Measurements from ENCODE around the gene GALNT13. TPM values are rescaled to one million over a fixed set of nuclear protein-coding genes. Genes with fewer than 3 reads are reported as not detected.

The GALNT13 gene
- total RNA-seq, 2 experiments from 2014 or later, result not detected

DNA sequence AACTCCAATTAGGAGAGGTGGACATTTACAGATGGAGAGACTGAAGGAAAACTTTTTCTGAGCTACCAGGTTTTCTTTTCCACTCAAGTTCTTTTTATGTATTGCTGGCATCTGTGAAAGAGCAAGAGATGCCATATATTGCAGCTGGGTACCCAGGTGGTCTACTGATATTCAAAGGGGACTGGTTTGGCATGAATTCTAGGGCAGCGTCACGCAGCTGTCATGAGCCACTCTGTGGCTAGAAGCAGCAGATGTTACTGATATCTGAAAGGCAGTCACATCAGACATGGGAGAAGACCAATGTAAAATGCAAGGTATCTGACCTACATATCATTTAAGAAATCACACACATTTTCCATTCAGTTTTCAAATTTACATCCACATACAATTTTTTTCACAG, 408.8 kb downstream of the GALNT13 start:
- ATAC-seq (ENCODE audit: poor library complexity) (no peak), DNase-seq (no peak)
- CTCF ChIA-PET, result no interaction called here
- peaks cover 0 to 2% of the 10 kb centered on the region in 2 experiments for H3K9me3 ChIP-seq (ENCODE audit: control insufficient read depth in 1 of 2, insufficient read depth in 1 of 2, low read length in 2 of 2)
- H3K36me3 Mint-ChIP-seq (ENCODE audit: low read depth), result no peaks in the 10 kb centered on the region
- TF ChIP-seq, protein P1, sequence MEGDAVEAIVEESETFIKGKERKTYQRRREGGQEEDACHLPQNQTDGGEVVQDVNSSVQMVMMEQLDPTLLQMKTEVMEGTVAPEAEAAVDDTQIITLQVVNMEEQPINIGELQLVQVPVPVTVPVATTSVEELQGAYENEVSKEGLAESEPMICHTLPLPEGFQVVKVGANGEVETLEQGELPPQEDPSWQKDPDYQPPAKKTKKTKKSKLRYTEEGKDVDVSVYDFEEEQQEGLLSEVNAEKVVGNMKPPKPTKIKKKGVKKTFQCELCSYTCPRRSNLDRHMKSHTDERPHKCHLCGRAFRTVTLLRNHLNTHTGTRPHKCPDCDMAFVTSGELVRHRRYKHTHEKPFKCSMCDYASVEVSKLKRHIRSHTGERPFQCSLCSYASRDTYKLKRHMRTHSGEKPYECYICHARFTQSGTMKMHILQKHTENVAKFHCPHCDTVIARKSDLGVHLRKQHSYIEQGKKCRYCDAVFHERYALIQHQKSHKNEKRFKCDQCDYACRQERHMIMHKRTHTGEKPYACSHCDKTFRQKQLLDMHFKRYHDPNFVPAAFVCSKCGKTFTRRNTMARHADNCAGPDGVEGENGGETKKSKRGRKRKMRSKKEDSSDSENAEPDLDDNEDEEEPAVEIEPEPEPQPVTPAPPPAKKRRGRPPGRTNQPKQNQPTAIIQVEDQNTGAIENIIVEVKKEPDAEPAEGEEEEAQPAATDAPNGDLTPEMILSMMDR (IDR thresholded peaks at IDR 0.05), result no peak
- no peaks in the 10 kb centered on the region for H3K27me3 Mint-ChIP-seq
- H3K4me1 ChIP-seq (ENCODE audit: insufficient read depth, low read length), result no peaks in the 10 kb centered on the region
- POLR2A ChIA-PET, result interaction anchor here (0.8 kb wide), 1 partner anchor 11 kb away, joined by 3 read pairs; no protein-coding TSS in a partner anchor
- H3K36me3 ChIP-seq (ENCODE audit: insufficient read depth, low read length), result no peaks in the 10 kb centered on the region
- H3K4me3 ChIP-seq (ENCODE audit: low read length), result no peak overlapping the region
- H3K27ac Mint-ChIP-seq, result no peak overlapping the region
- no peak overlapping the region for H3K4me3 Mint-ChIP-seq
- H3K4me1 Mint-ChIP-seq (ENCODE audit: low read depth), result no peaks in the 10 kb centered on the region
- H3K27me3 ChIP-seq (ENCODE audit: control insufficient read depth in 1 of 2, insufficient read depth in 2 of 2, low read length in 2 of 2), result no peaks in the 10 kb centered on the region
- peaks cover 8% of the 10 kb centered on the region for H3K9me3 Mint-ChIP-seq
- H3K27ac ChIP-seq (ENCODE audit: low read depth in 1 of 2, low read length in 2 of 2), result no peak overlapping the region
- intact Hi-C loops (cut with DNase I, micrococcal nuclease), result no loop called here

DNA sequence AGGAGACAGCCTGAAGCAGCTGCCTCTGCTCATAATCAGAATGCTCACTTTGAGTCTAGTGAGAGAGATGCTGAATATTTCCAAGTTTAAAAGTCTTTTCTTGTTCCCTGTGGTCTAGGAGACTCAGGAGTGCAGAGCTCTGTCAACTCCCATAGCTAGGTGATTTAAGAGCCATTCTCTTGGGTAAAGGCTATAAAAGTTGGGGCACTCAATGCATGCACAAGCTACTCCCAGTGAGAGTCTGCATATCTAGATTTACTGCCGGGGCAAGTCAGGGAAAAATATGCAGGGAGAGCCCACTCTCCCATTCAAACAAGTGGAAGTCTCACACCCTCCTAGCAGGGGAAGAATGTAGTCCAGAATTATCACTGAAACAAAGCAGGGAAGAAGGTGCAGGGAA, 418.1 kb downstream of the GALNT13 start:
- CTCF ChIA-PET, result no interaction called here
- H3K4me1 ChIP-seq (ENCODE audit: insufficient read depth, low read length), result no peaks in the 10 kb centered on the region
- POLR2A ChIA-PET, result no interaction called here
- H3K4me3 ChIP-seq (ENCODE audit: low read length), result no peak overlapping the region
- H3K27me3 ChIP-seq (ENCODE audit: control insufficient read depth in 1 of 2, insufficient read depth in 2 of 2, low read length in 2 of 2), result no peaks in the 10 kb centered on the region
- Mint-ChIP-seq H3K27ac (no peak overlapping the region), H3K4me1 (ENCODE audit: low read depth) (no peaks in the 10 kb centered on the region), H3K9me3 (peaks cover 7% of the 10 kb centered on the region), H3K4me3 (no peak overlapping the region), H3K36me3 (ENCODE audit: low read depth) (no peaks in the 10 kb centered on the region), H3K27me3 (no peaks in the 10 kb centered on the region)
- ATAC-seq (ENCODE audit: poor library complexity), result no peak
- peaks cover 7 to 17% of the 10 kb centered on the region in 2 experiments for H3K9me3 ChIP-seq (ENCODE audit: control insufficient read depth in 1 of 2, insufficient read depth in 1 of 2, low read length in 2 of 2)
- no peaks in the 10 kb centered on the region for H3K36me3 ChIP-seq (ENCODE audit: insufficient read depth, low read length)
- intact Hi-C loops (cut with DNase I, micrococcal nuclease), result no loop called here
- DNase-seq, result no peak
- H3K27ac ChIP-seq (ENCODE audit: low read depth in 1 of 2, low read length in 2 of 2), result no peak overlapping the region
- TF ChIP-seq, protein P1 (IDR thresholded peaks at IDR 0.05), result no peak

DNA sequence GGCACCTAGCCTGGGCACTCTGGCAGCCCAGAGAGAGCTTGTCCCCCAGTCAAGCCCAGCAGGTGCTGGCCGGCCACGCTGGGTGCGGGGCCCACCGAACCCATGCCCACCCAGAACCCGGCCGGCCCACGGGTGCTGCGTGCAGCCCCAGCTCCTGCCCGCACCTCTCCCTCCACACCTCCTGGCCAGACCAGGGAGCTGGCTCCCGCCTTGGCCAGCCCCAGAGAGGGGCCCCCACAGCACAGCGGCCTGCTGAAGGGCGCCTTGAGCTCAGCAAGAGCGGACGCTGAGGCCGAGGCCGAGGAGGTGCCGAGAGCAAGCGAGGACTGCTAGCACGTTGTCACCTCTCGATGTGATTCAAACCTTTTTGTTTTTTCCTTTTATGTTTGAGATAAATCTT, 419.8 kb downstream of the GALNT13 start:
- H3K4me3 ChIP-seq (ENCODE audit: low read length), result no peak overlapping the region
- POLR2A ChIA-PET, result no interaction called here
- H3K27me3 Mint-ChIP-seq, result no peaks in the 10 kb centered on the region
- DNase-seq (no peak), ATAC-seq (ENCODE audit: poor library complexity) (no peak)
- H3K9me3 Mint-ChIP-seq, result peaks cover 5% of the 10 kb centered on the region
- no peaks in the 10 kb centered on the region for H3K27me3 ChIP-seq (ENCODE audit: control insufficient read depth in 1 of 2, insufficient read depth in 2 of 2, low read length in 2 of 2)
- H3K4me1 ChIP-seq (ENCODE audit: insufficient read depth, low read length), result no peaks in the 10 kb centered on the region
- intact Hi-C loops (cut with DNase I, micrococcal nuclease), result no loop called here
- no peak overlapping the region for H3K27ac Mint-ChIP-seq
- H3K4me3 Mint-ChIP-seq, result no peak overlapping the region
- H3K27ac ChIP-seq (ENCODE audit: low read depth in 1 of 2, low read length in 2 of 2), result no peak overlapping the region
- TF ChIP-seq, protein P1 (IDR thresholded peaks at IDR 0.05), result no peak
- H3K9me3 ChIP-seq (ENCODE audit: control insufficient read depth in 1 of 2, insufficient read depth in 1 of 2, low read length in 2 of 2), result peaks cover 7 to 17% of the 10 kb centered on the region in 2 experiments
- H3K4me1 Mint-ChIP-seq (ENCODE audit: low read depth), result no peaks in the 10 kb centered on the region
- H3K36me3 ChIP-seq (ENCODE audit: insufficient read depth, low read length), result no peaks in the 10 kb centered on the region
- no peaks in the 10 kb centered on the region for H3K36me3 Mint-ChIP-seq (ENCODE audit: low read depth)
- CTCF ChIA-PET, result no interaction called here
